Aorta (tissue), 5 donors: ENCODE measurements around the gene STON2. TPM values are rescaled to one million over a fixed set of nuclear protein-coding genes. Genes with fewer than 3 reads are reported as not detected.
"Not testable (repeated sequence)": the region's sequence is repeated elsewhere in the genome, so short reads cannot be mapped to it uniquely, and the experiment has no call there.

Experiments used
- ATAC-seq: fragments of 200-7000 bp; cut with Tn5 transposase; one replicate; pipeline ENCODE4 v1.9.1; 2022; ENCODE audit warnings: moderate library complexity; ENCODE audit not compliant: low FRiP score
- DNase-seq, 2 donors: peaks; one replicate each; pipeline ENCODE4 v3.0.0-alpha.2; 2020
- H3K27ac ChIP-seq, 2 donors: one replicate each; pipeline ENCODE4 v1.5.1; 2013; ENCODE audit warnings: low read length in 2 of 2, mild to moderate bottlenecking in 2 of 2, moderate library complexity in 2 of 2, control low read depth in 1 of 2, inconsistent platforms in 1 of 2, low read depth in 1 of 2
- H3K27me3 ChIP-seq, 2 donors: one replicate each; pipeline ENCODE4 v1.6.1; 2013; ENCODE audit warnings: control low read depth in 1 of 2, low read length in 1 of 2, mild to moderate bottlenecking in 1 of 2, moderate library complexity in 1 of 2; ENCODE audit not compliant: insufficient read depth in 2 of 2, control insufficient read depth in 1 of 2
- H3K36me3 ChIP-seq, 2 donors: one replicate each; pipeline ENCODE4 v1.6.1; 2013; ENCODE audit warnings: control low read depth in 1 of 2, low read length in 1 of 2, mild to moderate bottlenecking in 1 of 2; ENCODE audit not compliant: insufficient read depth in 2 of 2, control insufficient read depth in 1 of 2
- H3K4me1 ChIP-seq, 2 donors: one replicate each; pipeline ENCODE4 v1.6.1; 2013; ENCODE audit warnings: low read length in 2 of 2, control low read depth in 1 of 2, mild to moderate bottlenecking in 1 of 2, moderate library complexity in 1 of 2; ENCODE audit not compliant: insufficient read depth in 2 of 2, control insufficient read depth in 1 of 2
- H3K4me3 ChIP-seq, 2 donors: one replicate each; pipeline ENCODE4 v1.5.1; 2013; ENCODE audit warnings: low read length in 2 of 2, control low read depth in 1 of 2, mild to moderate bottlenecking in 1 of 2
- H3K9me3 ChIP-seq: one replicate; pipeline ENCODE4 v1.6.1; 2013; ENCODE audit warnings: mild to moderate bottlenecking, low read length; ENCODE audit not compliant: control insufficient read depth
- WGBS, 2 donors: extraction: QIAGEN DNeasy Blood & Tissue Kit; methylation state at CpG; one replicate each; pipeline ENCODE4 v1.1.7; 2013; 5-methylcytosine and 5-hydroxymethylcytosine counted together
- intact Hi-C, 2 donors: fragments of 100-400 bp; cut with DNase I; formaldehyde crosslinking; loops; one replicate each; pipeline versions ENCODE4 v1.14.2 to v1.15.0; 2022
- polyA plus RNA-seq, 2 donors: library from polyadenylated mRNA; stranded (reverse); fragments of 200-250 nt; gene quantifications; one replicate each; pipeline ENCODE4 v1.2.3, GENCODE V29; 2013
- total RNA-seq, 2 donors: library from RNA; stranded (reverse); fragmentation: NEBNext Ultra II Directional; extraction: Animal tissue kit (Norgen Biotek cat#: 25700); gene quantifications; one replicate each; pipeline ENCODE4 v1.2.1, GENCODE V29; 2021
- donor health status: healthy with polysubstance abuse.
- donor health status: Bipolar disorder and iron deficiency.
- donor health status: DM: no; HTN: no; CAD: no.
- donor health status: DM: no; HTN: no; CAD: no.
- donor health status: DM: yes; HTN: yes; CAD: no.

The STON2 gene
- total and polyA plus RNA-seq, 4 donors = 0.03 to 20.5 (median 6.3) TPM

DNA sequence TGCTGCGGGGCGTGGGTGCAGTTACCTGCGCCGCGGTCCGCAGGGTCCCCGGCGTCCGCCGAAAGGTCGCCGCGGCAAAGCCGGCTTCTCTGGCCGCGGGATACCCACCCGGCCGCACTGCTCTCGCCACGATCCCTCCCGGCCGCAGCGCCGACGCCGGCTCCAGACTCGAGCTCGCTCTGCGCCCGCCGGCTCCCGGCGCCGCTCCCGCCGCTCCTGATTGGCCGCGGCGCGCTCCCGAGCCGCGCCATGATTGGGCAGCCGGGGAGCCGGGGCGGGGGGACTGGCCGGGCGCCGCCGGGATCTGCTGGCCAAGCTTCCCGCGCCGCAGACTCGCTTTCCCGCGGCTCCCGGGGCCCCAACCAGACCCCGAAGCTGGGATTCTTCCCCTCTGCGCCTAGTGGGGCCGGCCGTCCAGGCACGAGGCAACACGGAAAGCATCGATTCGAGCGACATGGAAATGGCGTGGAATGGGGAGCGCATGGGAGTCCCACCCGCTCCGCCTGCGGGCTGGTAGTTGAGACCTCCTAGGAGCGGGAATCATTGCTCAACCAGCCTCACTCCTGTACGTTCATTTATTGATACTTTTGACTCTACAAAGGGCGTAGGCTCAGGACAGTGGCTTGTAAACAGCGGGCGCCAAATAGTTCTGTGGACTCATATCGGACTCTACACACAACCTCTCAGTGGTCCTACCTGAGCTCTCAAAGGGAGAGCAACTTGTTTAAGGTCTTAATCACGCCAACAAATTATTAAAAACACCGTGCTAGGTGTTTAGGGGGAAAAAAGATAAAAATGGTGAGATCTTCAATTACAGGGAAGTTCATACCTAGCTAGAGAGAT lies 36.4 kb upstream of the STON2 start:
- Histone ChIP-seq H3K27me3 (no peaks in the 10 kb centered on the region), H3K4me3 (peak overlapping the region; percentile 23 to 30), H3K9me3 (no peaks in the 10 kb centered on the region), H3K36me3 (no peaks in the 10 kb centered on the region), H3K4me1 (peaks cover 0 to 3% of the 10 kb centered on the region in 2 donors), H3K27ac (no peak overlapping the region)
- DNase-seq (peak; percentile 78 to 91), ATAC-seq (peak; percentile 94)
- WGBS, 2 donors = 2 to 3% methylated on average over 63 to 79 of the region's 79 CpGs
- intact Hi-C loops = no loop called here

DNA sequence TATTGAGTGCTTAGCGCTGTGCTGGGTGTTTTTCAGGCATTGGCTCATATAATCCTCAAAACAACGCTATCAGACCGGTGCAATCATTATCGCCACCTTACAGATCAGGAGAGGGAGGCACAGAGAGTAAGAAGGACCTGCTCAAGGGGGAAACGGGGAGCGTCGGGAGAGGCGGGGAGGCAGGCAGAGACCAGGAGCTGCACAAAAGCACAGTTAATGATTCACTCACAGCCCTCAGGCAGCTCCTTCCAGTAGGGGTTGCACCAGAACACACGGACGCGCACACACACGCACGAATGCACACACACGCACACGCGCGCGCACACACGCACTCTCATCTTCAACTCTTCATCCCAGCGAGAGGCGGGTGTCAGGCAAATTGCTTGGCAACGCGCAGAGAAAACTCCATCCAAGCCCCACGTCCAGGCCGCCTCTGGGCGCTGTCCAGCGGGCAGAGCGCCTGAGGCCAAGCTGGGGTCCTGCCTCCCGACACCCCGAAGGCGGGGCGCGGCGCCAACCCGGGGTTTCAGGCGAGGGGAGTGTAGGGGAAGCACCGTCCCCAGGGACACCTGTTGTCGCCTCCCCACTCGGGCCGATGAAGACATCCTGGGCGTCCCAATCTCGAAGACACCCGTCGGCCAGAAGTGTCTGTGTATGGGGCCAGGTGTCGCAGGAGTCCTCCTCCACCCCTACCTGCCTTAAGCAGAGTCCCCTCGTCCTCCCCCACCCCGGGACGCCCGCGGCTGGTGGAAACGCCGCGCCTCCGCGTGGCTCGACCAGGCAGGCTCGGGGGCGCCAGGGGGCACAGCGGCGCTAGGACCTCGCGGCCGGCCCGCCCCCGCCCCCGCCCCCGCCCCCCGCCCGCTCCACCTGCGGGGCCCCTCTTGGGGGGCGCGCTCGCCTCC lies 35.5 kb upstream of the STON2 start:
- no peaks in the 10 kb centered on the region for H3K36me3 ChIP-seq
- no peaks in the 10 kb centered on the region for H3K27me3 ChIP-seq
- H3K9me3 ChIP-seq = no peaks in the 10 kb centered on the region
- H3K27ac ChIP-seq = no peak overlapping the region
- peaks cover 0 to 3% of the 10 kb centered on the region in 2 donors for H3K4me1 ChIP-seq
- peak overlapping the region; percentile 23 to 30 for H3K4me3 ChIP-seq
- ATAC-seq (peak; percentile 60), DNase-seq (peak; percentile 62 to 83)
- 1% methylated on average over 46 to 73 of the region's 73 CpGs for WGBS, 2 donors
- intact Hi-C loops = no loop called here

DNA sequence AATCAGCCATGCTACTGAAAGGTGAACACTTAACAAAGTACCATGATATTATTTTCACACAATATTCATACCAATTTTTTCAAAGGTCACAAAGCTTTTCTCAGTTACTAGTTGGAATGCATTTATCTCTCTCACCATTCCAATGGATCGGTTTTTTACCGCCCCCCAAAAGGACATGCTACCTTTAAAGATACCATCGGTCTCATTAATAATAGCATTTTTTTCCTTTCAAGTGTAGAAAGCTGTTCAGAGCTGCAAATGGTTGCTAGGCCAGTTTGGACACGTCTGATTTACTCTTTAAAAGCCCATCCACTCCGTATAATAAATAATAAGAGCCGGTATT lies 34.9 kb upstream of the STON2 start:
- no peak overlapping the region for H3K4me3 ChIP-seq
- ATAC-seq (no peak), DNase-seq (no peak)
- no peaks in the 10 kb centered on the region for H3K9me3 ChIP-seq
- no peak overlapping the region for H3K27ac ChIP-seq
- H3K27me3 ChIP-seq = no peaks in the 10 kb centered on the region
- WGBS, 2 donors = 11 to 13% methylated on average over 6 of the region's 6 CpGs
- peaks cover 0 to 3% of the 10 kb centered on the region in 2 donors for H3K4me1 ChIP-seq
- intact Hi-C loops = no loop called here
- no peaks in the 10 kb centered on the region for H3K36me3 ChIP-seq

DNA sequence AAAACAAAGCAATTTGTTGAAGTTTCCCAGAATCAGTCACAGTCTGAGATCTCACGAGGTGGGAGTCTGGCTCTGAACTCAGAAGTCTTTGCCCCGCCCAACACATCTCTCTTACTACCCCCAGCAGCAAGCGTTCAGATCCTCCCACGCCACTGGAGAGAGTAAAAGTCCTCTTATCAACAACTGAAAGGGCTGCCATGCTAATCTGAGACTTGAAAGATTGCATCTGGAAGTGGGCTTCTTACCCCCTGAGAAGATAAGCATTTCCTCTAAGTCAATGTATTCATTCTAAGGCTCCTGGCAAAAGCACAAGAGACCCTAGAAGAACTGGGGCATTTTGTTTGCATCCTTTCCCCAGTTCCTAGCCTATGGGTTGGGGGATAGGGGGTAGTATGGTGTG lies 34.1 kb upstream of the STON2 start:
- Histone ChIP-seq H3K27ac (no peak overlapping the region), H3K9me3 (no peaks in the 10 kb centered on the region), H3K27me3 (no peaks in the 10 kb centered on the region), H3K36me3 (no peaks in the 10 kb centered on the region), H3K4me3 (no peak overlapping the region), H3K4me1 (peaks cover 0 to 3% of the 10 kb centered on the region in 2 donors)
- intact Hi-C loops = no loop called here
- WGBS, 2 donors = 48 to 49% methylated on average over 4 of the region's 4 CpGs
- ATAC-seq (no peak), DNase-seq (no peak)

DNA sequence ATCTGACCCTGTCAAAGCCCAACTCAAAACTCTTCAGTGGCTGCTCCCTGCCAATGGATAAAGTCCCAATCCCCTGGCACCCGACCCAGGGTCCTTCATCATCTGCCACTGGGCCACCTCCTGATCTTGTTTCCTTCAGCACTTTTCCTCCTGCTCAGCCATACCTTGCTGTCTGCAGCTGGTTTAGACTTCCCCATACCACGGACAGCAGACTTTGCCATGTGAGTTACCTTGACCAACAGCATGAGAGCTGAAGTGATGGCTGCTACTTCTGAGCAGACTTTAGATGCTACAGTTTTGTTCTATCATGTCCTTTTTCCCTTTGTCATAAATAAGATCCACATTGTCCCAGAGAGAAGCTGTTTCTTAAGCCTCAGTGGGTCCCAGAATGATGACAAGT lies 33.3 kb upstream of the STON2 start:
- no peaks in the 10 kb centered on the region for H3K27me3 ChIP-seq
- intact Hi-C loops = no loop called here
- DNase-seq (no peak), ATAC-seq (no peak)
- no peaks in the 10 kb centered on the region for H3K9me3 ChIP-seq
- 67 to 69% methylated on average over 2 of the region's 2 CpGs for WGBS, 2 donors
- no peak overlapping the region for H3K4me3 ChIP-seq
- H3K36me3 ChIP-seq = no peaks in the 10 kb centered on the region
- no peak overlapping the region for H3K27ac ChIP-seq
- H3K4me1 ChIP-seq = peaks cover 0 to 3% of the 10 kb centered on the region in 2 donors

DNA sequence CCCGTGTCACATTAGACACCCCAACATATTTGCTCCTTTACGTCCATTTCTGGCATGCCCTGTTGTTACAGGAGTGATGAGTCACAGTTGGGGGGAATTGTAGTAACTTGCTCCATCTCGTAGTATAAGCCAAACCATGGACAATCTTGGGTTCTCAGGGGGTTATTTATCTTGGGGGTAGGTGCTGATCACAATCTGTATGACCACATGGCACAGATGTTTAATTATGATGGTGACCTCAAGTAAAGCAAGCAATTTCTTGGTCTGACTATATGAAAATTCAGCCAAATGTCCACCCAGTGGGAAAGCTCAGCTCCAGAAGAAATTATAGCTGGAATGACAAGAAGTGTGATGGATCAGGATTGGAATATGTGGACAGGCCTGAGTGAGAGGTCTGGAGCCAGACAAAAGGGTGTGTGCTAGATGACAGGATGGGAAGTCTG lies 32.1 kb upstream of the STON2 start:
- ATAC-seq = no peak
- DNase-seq = no peak
- H3K36me3 ChIP-seq = no peaks in the 10 kb centered on the region
- peaks cover 0 to 3% of the 10 kb centered on the region in 2 donors for H3K4me1 ChIP-seq
- no peak overlapping the region for H3K27ac ChIP-seq
- WGBS, 2 donors = 57 to 64% methylated on average over 3 of the region's 3 CpGs
- intact Hi-C loops = no loop called here
- no peak overlapping the region for H3K4me3 ChIP-seq
- H3K9me3 ChIP-seq = no peaks in the 10 kb centered on the region
- H3K27me3 ChIP-seq = no peaks in the 10 kb centered on the region

DNA sequence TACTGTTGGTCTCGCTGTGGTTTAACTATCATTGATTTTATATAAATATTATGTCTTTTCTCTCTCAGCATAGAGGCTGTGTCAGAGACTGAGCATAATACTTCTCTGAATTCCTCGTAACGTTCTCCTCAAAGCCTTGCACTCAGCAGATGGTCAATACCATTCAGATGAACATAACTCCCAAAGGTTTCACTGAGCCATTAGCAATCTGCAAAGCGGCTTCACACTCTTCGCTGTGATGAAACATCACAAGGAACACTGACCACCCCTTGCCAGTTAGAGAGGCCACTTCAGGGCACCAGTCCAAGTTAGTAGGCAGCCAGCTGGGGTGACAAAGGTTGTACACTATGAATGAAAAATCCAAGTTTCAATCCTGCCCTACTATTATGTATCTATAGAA lies 30.1 kb upstream of the STON2 start:
- no peak overlapping the region for H3K27ac ChIP-seq
- DNase-seq (no peak), ATAC-seq (no peak)
- intact Hi-C loops = no loop called here
- H3K27me3 ChIP-seq = no peaks in the 10 kb centered on the region
- no peaks in the 10 kb centered on the region for H3K9me3 ChIP-seq
- H3K4me3 ChIP-seq = no peak overlapping the region
- H3K4me1 ChIP-seq = no peaks in the 10 kb centered on the region
- WGBS, 2 donors = 75 to 83% methylated on average over 5 of the region's 5 CpGs
- no peaks in the 10 kb centered on the region for H3K36me3 ChIP-seq

DNA sequence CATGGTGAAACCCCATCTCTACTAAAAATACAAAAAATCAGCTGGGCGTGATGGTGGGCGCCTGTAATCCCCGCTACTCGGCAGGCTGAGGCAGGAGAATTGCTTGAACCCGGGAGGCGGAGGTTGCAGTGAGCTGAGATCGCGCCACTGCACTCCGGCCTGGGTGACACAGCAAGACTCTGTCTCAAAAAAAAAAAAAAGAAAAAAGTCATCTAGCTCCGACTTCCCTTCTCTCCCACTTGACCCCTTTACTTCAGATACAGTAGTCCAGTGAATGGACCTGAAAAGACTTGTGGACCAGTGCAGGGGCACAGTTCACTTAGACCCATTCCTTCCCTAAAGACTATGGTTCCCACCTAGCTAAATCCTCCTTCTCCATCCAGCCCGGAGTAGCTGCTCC lies 29.6 kb upstream of the STON2 start:
- intact Hi-C loops = not testable (repeated sequence)

More for the DNA sequence above, 29.6 kb upstream of the STON2 start:
- H3K4me1 ChIP-seq, H3K27me3 ChIP-seq, ATAC-seq, H3K27ac ChIP-seq, DNase-seq, H3K36me3 ChIP-seq, H3K9me3 ChIP-seq, H3K4me3 ChIP-seq: not testable (repeated sequence)
- 92% methylated on average over 11 of the region's 11 CpGs for WGBS, 2 donors
